K562 (cell line): ENCODE data around the gene TFRC. TPM values are rescaled to one million over a fixed set of nuclear protein-coding genes. Genes with fewer than 3 reads are reported as not detected.
"Not testable (repeated sequence)": the region's sequence is repeated elsewhere in the genome, so short reads cannot be mapped to it uniquely, and the experiment has no call there.

ENCODE experiments used
- ATAC-seq: fragments of 200-7000 bp; cut with Tn5 transposase; 3 replicates; pipeline ENCODE4 v1.9.1; 2020; ENCODE audit warnings: moderate library complexity
- BruUV-seq: library from RNA; stranded (reverse); fragments of 400-500 nt; replicated peaks from 2 replicates; lab custom pipeline; 2021; lab: Mats Ljungman, UMichigan
- CTCF ChIA-PET: fragments of 300-600 bp; formaldehyde crosslinking; extraction: SDS; loops from one replicate; lab custom pipeline; 2021; ENCODE audit warnings: low intra/inter-chr PET ratio; lab: Yijun Ruan, JAX
- POLR2A ChIA-PET: fragments of 300-600, 350-650 bp; sonication (Branson Sonifier 250); formaldehyde crosslinking; extraction: SDS; loops from one replicate; lab custom pipeline; 2021; ENCODE audit warnings: antibody characterized with exemption, inconsistent platforms; lab: Yijun Ruan, JAX
- DNase-seq, 4 experiments: peaks; one replicate each; pipeline versions ENCODE4 v3.0.0 to v3.0.0-alpha.2; 2011 to 2018; ENCODE audit warnings: low spot score in 3 of 4, mixed read lengths in 3 of 4; ENCODE audit errors: extremely low read depth in 1 of 4
- FAIRE-seq: peaks from 2 replicates; lab custom pipeline; 2011; peaks lifted over from hg19 to GRCh38; lab: Jason Lieb, UNC
- H2AFZ ChIP-seq: 2 replicates; pipeline ENCODE4 v1.6.0; 2011; ENCODE audit warnings: low read depth, low read length, control low read depth, inconsistent platforms
- H3K27ac ChIP-seq: fragments of 200-600 bp; 3 replicates; pipeline ENCODE4 v1.8.0; 2011; ENCODE audit warnings: low read depth, mild to moderate bottlenecking, control low read depth, inconsistent platforms, low read length, moderate library complexity, mixed read lengths; ENCODE audit errors: extremely low read depth
- H3K27me3 ChIP-seq, 2 experiments: fragments of 300-600 bp in 1 of 2; 2 replicates in 1 of 2; 3 replicates in 1 of 2; pipeline versions ENCODE4 v1.6.0 to v1.8.0; 2011; ENCODE audit warnings: inconsistent platforms in 2 of 2, low read length in 2 of 2, mild to moderate bottlenecking in 1 of 2, mixed read lengths in 1 of 2, moderate library complexity in 1 of 2; ENCODE audit not compliant: control insufficient read depth in 2 of 2, insufficient read depth in 2 of 2
- H3K36me3 ChIP-seq: fragments of 300-600 bp; 3 replicates; pipeline ENCODE4 v1.8.0; 2011; ENCODE audit warnings: mild to moderate bottlenecking, low read length, inconsistent platforms; ENCODE audit not compliant: control insufficient read depth, insufficient read depth
- H3K4me1 ChIP-seq, 2 experiments: fragments of 200-600 bp in 1 of 2; replicated peaks in 1 of 2; 2 replicates in 1 of 2; 3 replicates in 1 of 2; pipeline versions ENCODE4 v1.5.1 to v1.8.0; 2011; ENCODE audit warnings: inconsistent platforms in 2 of 2, low read length in 2 of 2, mild to moderate bottlenecking in 1 of 2, mixed read lengths in 1 of 2, moderate library complexity in 1 of 2; ENCODE audit not compliant: control insufficient read depth in 2 of 2, insufficient read depth in 2 of 2
- H3K4me2 ChIP-seq: 2 replicates; pipeline ENCODE4 v1.6.1; 2011; ENCODE audit warnings: low read length, control low read depth, inconsistent platforms, mixed read lengths; ENCODE audit not compliant: insufficient read depth
- H3K4me3 ChIP-seq: fragments of 200-600 bp; sonication (generic), shearing (Covaris generic); 2 replicates; pipeline ENCODE4 v1.5.1; 2016; ENCODE audit warnings: control low read depth, inconsistent platforms
- H3K79me2 ChIP-seq: fragments of 200-600 bp; 3 replicates; pipeline ENCODE4 v1.8.0; 2011; ENCODE audit warnings: low read length, inconsistent platforms; ENCODE audit not compliant: control insufficient read depth, insufficient read depth
- H3K9ac ChIP-seq, 2 experiments: 2 replicates each; pipeline versions ENCODE4 v1.6.0 to v1.6.1; 2011; ENCODE audit warnings: low read depth in 2 of 2, low read length in 2 of 2, control low read depth in 1 of 2, inconsistent platforms in 1 of 2, mild to moderate bottlenecking in 1 of 2, mixed read lengths in 1 of 2; ENCODE audit not compliant: insufficient read depth in 1 of 2
- H3K9me1 ChIP-seq: one replicate; pipeline ENCODE4 v1.6.0; 2011; ENCODE audit warnings: inconsistent platforms, mild to moderate bottlenecking, low read length, moderate library complexity; ENCODE audit not compliant: control insufficient read depth, insufficient read depth
- H3K9me3 ChIP-seq: replicated peaks from 2 replicates; pipeline ENCODE4 v1.5.1; 2011; ENCODE audit warnings: low read depth, low read length, inconsistent platforms; ENCODE audit not compliant: control insufficient read depth, insufficient read depth
- H4K20me1 ChIP-seq: replicated peaks from 2 replicates; pipeline ENCODE4 v1.6.1; 2011; ENCODE audit warnings: low read length, inconsistent platforms, mixed read lengths; ENCODE audit not compliant: control insufficient read depth, insufficient read depth
- ESRRA ChIP-seq: fragments of 450-650 bp; IDR thresholded peaks from 2 replicates; pipeline ENCODE4 v1.6.1; 2014; ENCODE audit warnings: low read depth, mild to moderate bottlenecking, moderate library complexity, borderline replicate concordance
- NR1H2 ChIP-seq: sonication (generic); formaldehyde crosslinking; IDR thresholded peaks from 2 replicates; pipeline ENCODE4 v1.4.0; 2020; ENCODE audit warnings: mild to moderate bottlenecking, missing genetic modification reagents
- NR2C1 ChIP-seq, 2 experiments: fragments of 450-650 bp; IDR thresholded peaks; 2 replicates each; pipeline ENCODE4 v1.6.1; 2017; ENCODE audit warnings: mild to moderate bottlenecking in 2 of 2, antibody characterized with exemption in 1 of 2, inconsistent platforms in 1 of 2, missing compliant biosample characterization in 1 of 2, missing genetic modification characterization in 1 of 2
- SIRT6 ChIP-seq: IDR thresholded peaks from one replicate; pipeline ENCODE4 v1.6.1; 2012; ENCODE audit warnings: low read depth, mild to moderate bottlenecking, control low read depth, inconsistent platforms, low read length, moderate library complexity
- SLC30A9 ChIP-seq: fragments of 250-450 bp; sonication (Bioruptor Pico); IDR thresholded peaks from 2 replicates; pipeline ENCODE4 v1.8.0; 2022; ENCODE audit warnings: mild to moderate bottlenecking, moderate library complexity
- ZNF253 ChIP-seq: fragments of 250-450 bp; sonication (Bioruptor Pico); conservative IDR thresholded peaks from 2 replicates; pipeline ENCODE4 v1.6.1; 2021; ENCODE audit warnings: mild to moderate bottlenecking
- ZNF444 ChIP-seq: fragments of 250-450 bp; sonication (Bioruptor Pico); IDR thresholded peaks from 2 replicates; pipeline ENCODE4 v1.4.0; 2020; ENCODE audit warnings: mild to moderate bottlenecking, moderate library complexity
- WGBS: fragments of 100-300 bp; shearing (Covaris generic); methylation state at CpG from one replicate; pipeline ENCODE4 v1.1.6; 2016; ENCODE audit warnings: low coverage, mixed read lengths; ENCODE audit not compliant: insufficient coverage; ENCODE audit errors: missing lambda C conversion rate; 5-methylcytosine and 5-hydroxymethylcytosine counted together
- in situ Hi-C: fragments of 300-500 bp; cut with MboI; formaldehyde crosslinking; loops from 4 replicates; pipeline ENCODE4 v1.15.0; 2018; ENCODE audit warnings: inconsistent platforms, mixed read lengths
- intact Hi-C: fragments of 100-400 bp; cut with micrococcal nuclease; formaldehyde crosslinking; loops from 2 replicates; pipeline ENCODE4 v1.14.2; 2022
- polyA plus RNA-seq, 8 experiments: library from polyadenylated mRNA; depleted of rRNA in 4 of 8; stranded (reverse) in 5 of 8; unstranded in 3 of 8; fragments of >200 nt; fragmentation: Nextera tagmentation in 2 of 8; fragmentation: Illumina TruSeq in 1 of 8; extraction: Ambion mirVana in 2 of 8; extraction: Trizol in 1 of 8; gene quantifications; 2 replicates each; pipeline versions ENCODE4 v1.2.1 to v1.2.3, GENCODE V29; 2011 to 2014; ENCODE audit warnings: inconsistent platforms in 1 of 8, missing spikeins in 1 of 8
- total RNA-seq, 7 experiments: library from RNA; depleted of rRNA in 6 of 7; stranded (reverse); fragments of >200 nt in 6 of 7; fragmentation: Illumina TruSeq in 2 of 7; extraction: Trizol in 2 of 7; gene quantifications; 2 replicates each; pipeline versions ENCODE4 v1.2.1 to v1.2.3, GENCODE V29; 2011 to 2021; ENCODE audit warnings: low replicate concordance in 1 of 7

Gene TFRC
- total and polyA plus RNA-seq, 9 of the 15 experiments (the other 6 are each of a cell fraction or from before 2014, with no cell fraction given) = 149 to 679 (median 332) TPM

DNA sequence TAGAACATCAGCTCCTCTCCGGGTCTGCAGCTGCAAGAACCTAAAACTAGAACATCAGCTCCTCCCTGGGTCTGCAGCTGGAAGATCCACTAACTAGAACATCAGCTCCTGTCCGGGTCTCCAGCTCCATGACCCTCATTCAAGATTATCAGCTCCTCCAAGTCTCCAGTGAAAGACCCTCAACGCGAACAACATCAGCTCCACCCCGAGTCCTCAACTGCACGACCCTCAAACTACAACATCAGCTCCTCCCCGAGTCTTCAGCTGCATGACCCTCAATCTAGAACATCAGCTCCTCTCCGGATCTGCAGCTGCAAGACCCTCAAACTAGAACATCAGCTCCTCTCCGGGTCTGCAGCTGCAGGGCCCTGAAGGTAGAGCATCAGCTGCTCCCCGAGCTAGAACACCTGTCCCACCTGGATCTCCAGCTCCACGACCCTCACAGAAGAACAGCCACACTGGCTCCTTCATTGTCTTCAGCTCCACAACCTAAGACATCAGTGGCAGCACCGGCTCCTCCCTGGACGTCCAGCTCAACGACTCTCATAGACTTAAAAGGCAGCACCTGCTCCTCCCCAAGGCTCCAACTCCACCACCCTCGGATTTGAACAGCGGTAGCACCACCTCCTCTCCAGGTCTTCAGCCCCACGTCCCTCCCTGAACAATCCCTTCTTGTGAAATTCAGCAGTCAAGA is 77.4 kb downstream of the TFRC start:
- intact Hi-C loops, DNase-seq, H3K27ac ChIP-seq, H3K9ac ChIP-seq, ATAC-seq, H3K4me1 ChIP-seq, BruUV-seq, H3K79me2 ChIP-seq, H4K20me1 ChIP-seq, FAIRE-seq, H2AFZ ChIP-seq, H3K4me2 ChIP-seq, CTCF ChIA-PET, H3K36me3 ChIP-seq, H3K9me1 ChIP-seq, in situ Hi-C loops, H3K9me3 ChIP-seq, H3K4me3 ChIP-seq: not testable (repeated sequence)
- peaks cover 21 to 69% of the 10 kb centered on the region in 2 experiments for H3K27me3 ChIP-seq
- WGBS = 4% methylated on average over 16 of the region's 17 CpGs
- POLR2A ChIA-PET = interaction anchor here (1.5 to 2.1 kb wide), 2 partner anchors 12 to 76 kb away, joined by 4 to 6 read pairs; no protein-coding TSS in a partner anchor

DNA sequence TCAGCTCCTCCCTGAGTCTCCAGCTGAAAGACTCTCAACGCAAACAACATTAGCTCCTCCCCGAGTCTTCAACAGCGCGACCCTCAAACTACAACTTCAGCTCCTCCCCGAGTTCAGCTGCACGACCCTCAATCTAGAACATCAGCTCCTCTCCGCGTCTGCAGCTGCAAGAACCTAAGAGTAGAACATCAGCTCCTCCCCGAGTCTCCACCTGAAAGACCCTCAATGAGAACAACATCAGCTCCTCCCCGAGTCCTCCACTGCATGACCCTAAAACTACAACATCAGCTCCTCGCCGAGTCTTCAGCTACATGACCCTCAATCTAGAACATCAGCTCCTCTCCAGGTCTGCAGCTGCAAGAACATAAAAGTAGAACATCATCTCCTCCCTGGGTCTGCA is 78.3 kb downstream of the TFRC start:
- Histone ChIP-seq H3K9me1 (no peaks in the 10 kb centered on the region), H3K27ac (no peak overlapping the region), H3K79me2 (no peaks in the 10 kb centered on the region), H3K27me3 (peaks cover 23 to 76% of the 10 kb centered on the region in 2 experiments), H3K4me2 (no peak overlapping the region), H3K4me3 (no peak overlapping the region), H2AFZ (no peak overlapping the region), H3K9ac (no peak overlapping the region), H4K20me1 (no peaks in the 10 kb centered on the region), H3K36me3 (no peaks in the 10 kb centered on the region), H3K4me1 (no peaks in the 10 kb centered on the region; a peak in 3 of 5 replicates), H3K9me3 (no peaks in the 10 kb centered on the region)
- intact Hi-C loops (no loop called here), in situ Hi-C loops (no loop called here)
- POLR2A ChIA-PET = interaction anchor here (1.5 to 2.1 kb wide), 3 partner anchors 13 to 77 kb away, joined by 4 to 6 read pairs (median 4); no protein-coding TSS in a partner anchor
- no TSS peak for BruUV-seq
- WGBS = 0% methylated on average over 12 of the region's 12 CpGs
- no peak for DNase-seq
- no peak for TF ChIP-seq ZNF253 (CRISPR knock-in tag)
- no peak for TF ChIP-seq SLC30A9
- no peak for TF ChIP-seq NR1H2
- no peak for TF ChIP-seq ZNF444
- no peak for TF ChIP-seq SIRT6
- TF ChIP-seq ESRRA = no peak
- no peak for TF ChIP-seq NR2C1 (IDR thresholded peaks at IDR 0.05)
- no peak for TF ChIP-seq NR2C1 (tag; IDR thresholded peaks at IDR 0.05)
- ATAC-seq = no peak
- no peak for FAIRE-seq
- CTCF ChIA-PET = no interaction called here

DNA sequence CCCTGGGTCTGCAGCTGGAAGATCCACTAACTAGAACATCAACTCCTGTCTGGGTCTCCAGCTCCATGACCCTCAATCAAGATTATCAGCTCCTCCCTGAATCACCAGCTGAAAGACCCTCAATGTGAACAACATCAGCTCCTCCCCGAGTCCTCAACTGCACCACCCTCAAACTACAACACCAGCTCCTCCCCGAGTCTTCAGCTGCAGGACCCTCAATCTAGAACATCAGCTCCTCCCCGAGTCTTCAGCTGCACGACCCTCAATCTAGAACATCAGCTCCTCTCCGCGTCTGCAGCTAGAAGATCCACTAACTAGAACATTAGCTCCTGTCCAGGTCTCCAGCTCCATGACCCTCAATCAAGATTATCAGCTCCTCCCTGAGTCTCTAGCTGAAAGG is 79.2 kb downstream of the TFRC start:
- FAIRE-seq, H3K4me3 ChIP-seq, in situ Hi-C loops, H3K36me3 ChIP-seq, H3K4me1 ChIP-seq, ATAC-seq, H3K9me1 ChIP-seq, H3K4me2 ChIP-seq, H4K20me1 ChIP-seq, intact Hi-C loops, H3K79me2 ChIP-seq, CTCF ChIA-PET, H3K27ac ChIP-seq, DNase-seq, H3K9ac ChIP-seq, BruUV-seq, H3K9me3 ChIP-seq, H2AFZ ChIP-seq: not testable (repeated sequence)
- peaks cover 20 to 68% of the 10 kb centered on the region in 2 experiments for H3K27me3 ChIP-seq
- POLR2A ChIA-PET = interaction anchor here (0.6 to 2.1 kb wide), 4 partner anchors 11 to 107 kb away, joined by 3 to 6 read pairs (median 4); no protein-coding TSS in a partner anchor
- WGBS = 1% methylated on average over 6 of the region's 6 CpGs
